H1 (cell line): ENCODE data around the gene PES1. TPM values are rescaled to one million over a fixed set of nuclear protein-coding genes. Genes with fewer than 3 reads are reported as not detected.

Experiments used
- RAD21 ChIP-seq, 2 experiments: IDR thresholded peaks in 1 of 2; conservative IDR thresholded peaks in 1 of 2; 2 replicates each; pipeline ENCODE4 v1.6.1; 2011; ENCODE audit warnings: low read depth in 2 of 2, low read length in 2 of 2, improper control_type of control experiment in 1 of 2, inconsistent platforms in 1 of 2, mild to moderate bottlenecking in 1 of 2, moderate library complexity in 1 of 2
- RFX5 ChIP-seq: IDR thresholded peaks from 2 replicates; pipeline ENCODE4 v1.6.1; 2011; ENCODE audit warnings: low read depth, low read length, improper control_type of control experiment, borderline replicate concordance
- RXRA ChIP-seq: IDR thresholded peaks from 2 replicates; pipeline ENCODE4 v1.6.1; 2011; ENCODE audit warnings: low read depth, mild to moderate bottlenecking, low read length, moderate library complexity; ENCODE audit not compliant: insufficient read depth
- SUZ12 ChIP-seq: fragments of 200-600 bp; sonication (generic); IDR thresholded peaks from 2 replicates; pipeline ENCODE4 v1.6.1; 2012; ENCODE audit warnings: mild to moderate bottlenecking, inconsistent platforms, low read length, moderate library complexity, mixed read lengths
- TAF1 ChIP-seq: IDR thresholded peaks from 2 replicates; pipeline ENCODE4 v1.6.1; 2011; ENCODE audit warnings: mild to moderate bottlenecking, low read depth, low read length
- TCF12 ChIP-seq: IDR thresholded peaks from 2 replicates; pipeline ENCODE4 v1.6.1; 2011; ENCODE audit warnings: low read depth, mild to moderate bottlenecking, low read length
- polyA plus RNA-seq, 7 experiments: library from polyadenylated mRNA; depleted of rRNA in 3 of 7; stranded (reverse) in 5 of 7; unstranded in 2 of 7; fragments of >200 nt in 5 of 7; fragments of 200-250 nt in 2 of 7; gene quantifications; 1 replicate in 5 of 7; 2 replicates in 1 of 7; 4 replicates in 1 of 7; pipeline versions ENCODE4 v1.2.1 to v1.2.3, GENCODE V29; 2011 to 2013; ENCODE audit warnings: missing spikeins in 2 of 7, mixed read lengths in 2 of 7
- total RNA-seq: library from RNA; stranded (reverse); fragmentation: NEBNext Ultra II Directional; extraction: Animal tissue kit (Norgen Biotek cat#: 25700); gene quantifications from 2 replicates; pipeline ENCODE4 v1.2.1, GENCODE V29; 2021

The PES1 gene
- total and polyA plus RNA-seq, 2 of the 8 experiments (the other 6 are each of a cell fraction or from before 2014, with no cell fraction given) = 121 to 191 TPM

GRCh38 chr22:30637701-30638114 lies 46.0 kb upstream of the PES1 start (continued):
- no peak for TF ChIP-seq RAD21 (IDR thresholded peaks at IDR 0.05 in 1 of 2, conservative IDR thresholded peaks at IDR 0.05 in 1 of 2; ENCODE audit: low read depth in 2 of 2, low read length in 2 of 2)
- TF ChIP-seq RFX5 = no peak
- no peak for TF ChIP-seq TCF12
- TF ChIP-seq RXRA = no peak
- no peak for TF ChIP-seq SUZ12
- TF ChIP-seq TAF1 = no peak
